T-helper 17 cell (primary cell): ENCODE results near the gene CENPX. TPM values are rescaled to one million over a fixed set of nuclear protein-coding genes. Genes with fewer than 3 reads are reported as not detected.

ENCODE experiments used
- ATAC-seq: fragments of 150-1000 bp; cut with Tn5 transposase; 2 replicates; pipeline ENCODE4 v1.10.0; 2021; ENCODE audit warnings: mild to moderate bottlenecking, moderate library complexity
- DNase-seq, 3 donors: peaks; one replicate each; pipeline versions ENCODE4 v3.0.0 to v3.0.0-alpha.2; 2020 to 2021
- H3K9me3 ChIP-seq: one replicate; pipeline ENCODE4 v1.7.0; 2013; ENCODE audit warnings: low read length, mild to moderate bottlenecking; ENCODE audit not compliant: control insufficient read depth, poor library complexity, severe bottlenecking
- H3K27ac Mint-ChIP-seq: one replicate; pipeline ENCODE4 v1.8.0; 2022; ENCODE audit warnings: mild to moderate bottlenecking, moderate library complexity, mixed read lengths
- H3K27me3 Mint-ChIP-seq: one replicate; pipeline ENCODE4 v1.8.0; 2022; ENCODE audit warnings: mixed read lengths
- H3K36me3 Mint-ChIP-seq: one replicate; pipeline ENCODE4 v1.8.0; 2022; ENCODE audit warnings: low read depth, mixed read lengths
- H3K4me1 Mint-ChIP-seq: one replicate; pipeline ENCODE4 v1.8.0; 2022; ENCODE audit warnings: mild to moderate bottlenecking, mixed read lengths
- H3K4me3 Mint-ChIP-seq: one replicate; pipeline ENCODE4 v1.8.0; 2022; ENCODE audit warnings: mild to moderate bottlenecking, moderate library complexity, mixed read lengths
- total RNA-seq, 4 donors: library from RNA in 2 of 4; stranded (reverse) in 2 of 4; gene quantifications; one replicate each; pipeline ENCODE4 v1.2.3 and lab custom pipeline; 2022 to 2026

The CENPX gene
- total RNA-seq, 2 donors from 2014 or later, result 20.9 to 21.1 TPM

GRCh38 chr17:82020572-82021106, 2.0 kb downstream of the CENPX start:
- ATAC-seq (no peak), DNase-seq (no peak)
- H3K4me3 Mint-ChIP-seq, result no peak overlapping the region
- no peaks in the 10 kb centered on the region for H3K9me3 ChIP-seq
- no peaks in the 10 kb centered on the region for H3K27me3 Mint-ChIP-seq
- no peak overlapping the region for H3K27ac Mint-ChIP-seq
- peaks cover 19% of the 10 kb centered on the region for H3K4me1 Mint-ChIP-seq
- no peaks in the 10 kb centered on the region for H3K36me3 Mint-ChIP-seq

GRCh38 chr17:82019690-82020571, 2.7 kb downstream of the CENPX start:
- Mint-ChIP-seq H3K36me3 (no peaks in the 10 kb centered on the region), H3K27ac (no peak overlapping the region), H3K27me3 (no peaks in the 10 kb centered on the region), H3K4me3 (no peak overlapping the region), H3K4me1 (peaks cover 16% of the 10 kb centered on the region)
- DNase-seq, result peak; percentile 37 to 55 (median 50)
- no peaks in the 10 kb centered on the region for H3K9me3 ChIP-seq
- ATAC-seq, result no peak

- H3K27ac Mint-ChIP-seq, result no peak overlapping the region
- no peak for DNase-seq
- no peaks in the 10 kb centered on the region for H3K27me3 Mint-ChIP-seq
- H3K9me3 ChIP-seq, result no peaks in the 10 kb centered on the region
- no peak for ATAC-seq
- H3K36me3 Mint-ChIP-seq, result no peaks in the 10 kb centered on the region
- no peak overlapping the region for H3K4me3 Mint-ChIP-seq
- H3K4me1 Mint-ChIP-seq, result peaks cover 16% of the 10 kb centered on the region
Measured at GRCh38 chr17:82018989-82019689, 3.5 kb downstream of the CENPX start.

GRCh38 chr17:82018152-82018988, 4.3 kb downstream of the CENPX start:
- no peak for DNase-seq
- ATAC-seq, result no peak
- Mint-ChIP-seq H3K36me3 (no peaks in the 10 kb centered on the region), H3K4me1 (peaks cover 12% of the 10 kb centered on the region), H3K4me3 (no peak overlapping the region), H3K27me3 (no peaks in the 10 kb centered on the region), H3K27ac (no peak overlapping the region)
- H3K9me3 ChIP-seq, result no peaks in the 10 kb centered on the region

GRCh38 chr17:82017612-82018151, 5.0 kb downstream of the CENPX start:
- H3K27me3 Mint-ChIP-seq, result no peaks in the 10 kb centered on the region
- peak overlapping the region; percentile 51 for H3K27ac Mint-ChIP-seq
- no peak overlapping the region for H3K4me3 Mint-ChIP-seq
- DNase-seq, result no peak
- no peak for ATAC-seq
- no peaks in the 10 kb centered on the region for H3K36me3 Mint-ChIP-seq
- H3K4me1 Mint-ChIP-seq, result peaks cover 12% of the 10 kb centered on the region
- no peaks in the 10 kb centered on the region for H3K9me3 ChIP-seq

GRCh38 chr17:82016875-82017459, 5.7 kb downstream of the CENPX start:
- Mint-ChIP-seq H3K27ac (peak overlapping the region; percentile 51), H3K4me1 (peaks cover 12% of the 10 kb centered on the region), H3K36me3 (no peaks in the 10 kb centered on the region), H3K4me3 (no peak overlapping the region), H3K27me3 (no peaks in the 10 kb centered on the region)
- H3K9me3 ChIP-seq, result no peaks in the 10 kb centered on the region
- ATAC-seq (no peak), DNase-seq (no peak)

GRCh38 chr17:82016061-82016874, 6.4 kb downstream of the CENPX start:
- no peaks in the 10 kb centered on the region for H3K27me3 Mint-ChIP-seq
- H3K27ac Mint-ChIP-seq, result no peak overlapping the region
- ATAC-seq (no peak), DNase-seq (no peak)
- H3K9me3 ChIP-seq, result no peaks in the 10 kb centered on the region
- no peak overlapping the region for H3K4me3 Mint-ChIP-seq
- H3K36me3 Mint-ChIP-seq, result no peaks in the 10 kb centered on the region
- peaks cover 5% of the 10 kb centered on the region for H3K4me1 Mint-ChIP-seq

GRCh38 chr17:82015311-82015971, 7.2 kb downstream of the CENPX start:
- H3K27me3 Mint-ChIP-seq, result no peaks in the 10 kb centered on the region
- no peaks in the 10 kb centered on the region for H3K36me3 Mint-ChIP-seq
- no peaks in the 10 kb centered on the region for H3K9me3 ChIP-seq
- H3K4me3 Mint-ChIP-seq, result no peak overlapping the region
- peaks cover 2% of the 10 kb centered on the region for H3K4me1 Mint-ChIP-seq
- H3K27ac Mint-ChIP-seq, result no peak overlapping the region
- DNase-seq (no peak), ATAC-seq (no peak)

GRCh38 chr17:82014971-82015310, 7.7 kb downstream of the CENPX start:
- DNase-seq (no peak), ATAC-seq (no peak)
- H3K4me3 Mint-ChIP-seq, result no peak overlapping the region
- H3K9me3 ChIP-seq, result no peaks in the 10 kb centered on the region
- H3K27ac Mint-ChIP-seq, result no peak overlapping the region
- no peaks in the 10 kb centered on the region for H3K36me3 Mint-ChIP-seq
- no peaks in the 10 kb centered on the region for H3K4me1 Mint-ChIP-seq
- H3K27me3 Mint-ChIP-seq, result no peaks in the 10 kb centered on the region

GRCh38 chr17:82014432-82014831, 8.2 kb downstream of the CENPX start:
- H3K36me3 Mint-ChIP-seq, result no peaks in the 10 kb centered on the region
- H3K4me1 Mint-ChIP-seq, result no peaks in the 10 kb centered on the region
- no peaks in the 10 kb centered on the region for H3K9me3 ChIP-seq
- H3K4me3 Mint-ChIP-seq, result no peak overlapping the region
- DNase-seq (no peak), ATAC-seq (peak; percentile 30)
- no peak overlapping the region for H3K27ac Mint-ChIP-seq
- no peaks in the 10 kb centered on the region for H3K27me3 Mint-ChIP-seq

GRCh38 chr17:82013772-82014321, 8.8 kb downstream of the CENPX start:
- H3K36me3 Mint-ChIP-seq, result no peaks in the 10 kb centered on the region
- DNase-seq (no peak), ATAC-seq (no peak)
- no peaks in the 10 kb centered on the region for H3K9me3 ChIP-seq
- H3K4me1 Mint-ChIP-seq, result no peaks in the 10 kb centered on the region
- no peak overlapping the region for H3K27ac Mint-ChIP-seq
- H3K27me3 Mint-ChIP-seq, result no peaks in the 10 kb centered on the region
- no peak overlapping the region for H3K4me3 Mint-ChIP-seq
